ENCODE data around the gene AQP12B. TPM values are rescaled to one million over a fixed set of nuclear protein-coding genes. Genes with fewer than 3 reads are reported as not detected.
A peak's percentile ranks its signal among the peaks of the same experiment; 100 is the strongest.
"Not testable (repeated sequence)": the region's sequence is repeated elsewhere in the genome, so short reads cannot be mapped to it uniquely, and the experiment has no call there.

AQP12B gene
- total RNA-seq, 8 experiments from 2014 or later, result 0.05 to 0.52 (median 0.21) TPM; not detected in 1

DNA sequence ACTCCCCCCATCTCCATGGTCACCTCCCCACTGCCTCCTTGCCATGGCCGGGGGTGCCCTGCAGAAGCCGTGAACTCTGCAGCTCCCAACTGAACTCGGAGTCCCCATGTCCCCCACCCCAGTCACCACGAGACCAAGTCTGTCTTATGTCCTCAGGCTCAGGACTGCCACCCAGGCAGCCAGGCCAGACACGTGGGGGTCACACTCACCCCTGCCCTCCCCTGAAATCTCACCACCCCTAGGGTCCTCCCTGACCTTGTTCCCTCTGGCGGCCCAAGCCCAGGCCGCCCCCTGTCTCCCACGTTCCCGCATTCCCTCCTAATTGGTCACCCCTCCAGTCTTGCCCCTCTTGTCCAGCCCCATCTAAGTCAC, 19.9 kb upstream of the AQP12B start:
- H3K27ac ChIP-seq, result no peak overlapping the region
- in situ Hi-C loops (cut with MboI; ENCODE audit: low pct_unique_long_range_greater_than_20kb in 2 of 9, low sequenced_read_pairs in 9 of 9, unreplicated experiment in 9 of 9), result no loop called here
- 80% methylated on average over 1 of the region's 9 CpGs; no CpG with 5 or more reads in 9 of the 10 experiments for WGBS, 10 experiments
- H3K4me3 ChIP-seq, result no peak overlapping the region
- ATAC-seq (replicated peaks in 6 of 8), result no peak
- no peaks in the 10 kb centered on the region for H3K4me1 ChIP-seq (replicated peaks in 1 of 2)

DNA sequence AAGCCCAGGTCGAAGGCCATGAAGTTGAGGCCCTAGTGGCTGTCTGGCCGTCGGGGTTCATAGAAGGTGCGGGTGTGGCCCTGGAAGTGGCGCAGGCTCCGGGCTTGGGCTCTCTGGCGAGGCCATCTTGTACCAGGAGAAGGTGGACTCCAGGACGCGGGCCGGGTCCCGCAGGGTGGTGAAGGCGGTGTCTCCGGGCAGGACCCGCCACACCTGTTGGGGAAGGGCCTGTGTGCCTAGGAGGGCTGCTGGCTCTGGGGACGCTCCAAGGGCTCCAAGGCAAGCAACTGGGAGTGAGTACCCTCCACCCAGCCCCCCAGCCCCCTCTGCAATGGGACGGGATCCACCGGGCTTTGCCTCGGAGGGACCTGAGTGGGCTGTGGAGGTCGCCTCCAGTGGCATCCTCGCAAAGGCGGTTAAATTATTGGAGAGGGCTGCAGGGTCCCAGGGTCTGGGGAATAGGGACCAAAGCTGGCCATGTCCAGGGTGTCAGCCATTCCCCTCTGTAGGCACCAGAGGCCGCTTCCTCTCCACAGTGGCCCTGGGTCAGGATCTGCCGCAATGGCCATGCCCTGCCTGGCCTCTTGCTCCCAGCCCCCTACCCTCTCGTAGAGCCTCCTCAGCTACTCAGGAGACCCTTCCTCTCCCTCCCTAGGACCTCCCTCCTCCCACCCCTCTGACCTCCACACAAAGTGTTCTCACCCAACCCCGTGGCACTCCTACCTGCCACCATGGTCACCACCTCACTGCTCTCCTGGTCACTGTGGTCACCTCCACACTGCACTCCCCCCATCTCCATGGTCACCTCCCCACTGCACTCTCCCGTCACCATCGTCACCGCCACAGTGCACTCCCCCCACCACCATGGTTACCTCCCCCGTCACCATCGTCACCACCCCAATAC, 19.3 kb upstream of the AQP12B start:
- no peak overlapping the region for H3K27ac ChIP-seq
- no peak for ATAC-seq (replicated peaks in 6 of 8)
- in situ Hi-C loops (cut with MboI; ENCODE audit: low pct_unique_long_range_greater_than_20kb in 2 of 9, low sequenced_read_pairs in 9 of 9, unreplicated experiment in 9 of 9), result no loop called here
- whole genome bisulfite sequencing, 10 experiments, result no CpG with 5 or more reads among the region's 30 CpGs
- H3K4me1 ChIP-seq (replicated peaks in 1 of 2), result no peaks in the 10 kb centered on the region
- no peak overlapping the region for H3K4me3 ChIP-seq

GRCh38 chr2:240701091-240701735, 18.5 kb upstream of the AQP12B start:
- 60 to 85% methylated on average over 2 to 11 of the region's 67 CpGs; no CpG with 5 or more reads in 8 of the 10 experiments for WGBS, 10 experiments
- H3K4me1 ChIP-seq (replicated peaks in 1 of 2), result no peaks in the 10 kb centered on the region
- H3K4me3 ChIP-seq, result no peak overlapping the region
- in situ Hi-C loops (cut with MboI; ENCODE audit: low pct_unique_long_range_greater_than_20kb in 2 of 9, low sequenced_read_pairs in 9 of 9, unreplicated experiment in 9 of 9), result no loop called here
- ATAC-seq (replicated peaks in 6 of 8), result no peak
- H3K27ac ChIP-seq, result no peak overlapping the region

DNA sequence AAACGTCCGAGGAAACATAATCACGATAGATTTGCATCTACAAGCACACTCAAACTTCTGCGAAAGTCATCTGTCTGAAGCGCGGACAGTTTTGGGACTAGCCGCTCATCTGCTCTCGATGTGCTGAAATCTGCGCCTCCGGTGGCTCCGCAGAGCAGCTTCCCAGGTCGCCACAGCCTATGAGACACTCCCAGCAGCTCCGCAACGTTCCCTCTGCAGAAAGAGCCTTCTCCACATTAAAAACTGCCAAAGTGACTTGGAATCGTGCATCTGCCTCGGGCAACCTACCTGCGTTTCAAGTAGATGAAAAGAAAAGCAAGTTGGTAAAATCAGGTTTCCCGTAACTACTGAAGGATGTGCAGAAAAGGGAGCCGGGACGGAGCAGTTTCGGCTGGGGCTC, 17.9 kb upstream of the AQP12B start:
- WGBS, 10 experiments, result 65 to 95% (median 82%) methylated on average over 4 to 8 of the region's 21 CpGs; no CpG with 5 or more reads in 6 of the 10 experiments
- H3K4me3 ChIP-seq; ATAC-seq (replicated peaks in 6 of 8); in situ Hi-C loops (cut with MboI; ENCODE audit: low pct_unique_long_range_greater_than_20kb in 2 of 9, low sequenced_read_pairs in 9 of 9, unreplicated experiment in 9 of 9); H3K4me1 ChIP-seq (replicated peaks in 1 of 2); H3K27ac ChIP-seq: not testable (repeated sequence)

DNA sequence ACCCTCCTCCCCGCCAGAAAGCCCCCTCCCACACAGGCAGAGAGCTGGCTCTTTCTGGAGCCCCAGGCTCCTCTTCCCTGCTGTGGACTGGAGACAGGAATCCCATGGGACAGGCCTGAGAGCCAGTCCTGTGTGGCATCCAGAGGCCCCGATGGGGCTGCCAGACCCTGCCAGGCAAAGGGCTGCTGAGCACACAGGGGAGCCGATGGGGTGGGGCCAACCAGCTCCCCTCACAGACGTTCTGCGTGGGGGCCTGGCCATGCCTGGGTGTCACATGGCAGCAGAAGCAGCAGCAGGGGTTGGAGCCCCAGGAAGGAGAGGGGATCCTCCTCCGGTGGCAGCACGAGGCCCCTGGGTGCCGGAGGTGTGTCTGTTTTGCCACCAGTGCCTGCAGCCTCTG, 17.1 kb upstream of the AQP12B start:
- ATAC-seq (replicated peaks in 6 of 8), result peak in 6 of 8 experiments; percentile 6 to 73 (median 67)
- in situ Hi-C loops (cut with MboI; ENCODE audit: low pct_unique_long_range_greater_than_20kb in 2 of 9, low sequenced_read_pairs in 9 of 9, unreplicated experiment in 9 of 9); H3K27ac ChIP-seq; H3K4me1 ChIP-seq (replicated peaks in 1 of 2); H3K4me3 ChIP-seq: not testable (repeated sequence)
- no CpG with 5 or more reads among the region's 8 CpGs for WGBS, 10 experiments

- H3K4me3 ChIP-seq; H3K4me1 ChIP-seq (replicated peaks in 1 of 2); H3K27ac ChIP-seq; in situ Hi-C loops (cut with MboI; ENCODE audit: low pct_unique_long_range_greater_than_20kb in 2 of 9, low sequenced_read_pairs in 9 of 9, unreplicated experiment in 9 of 9): not testable (repeated sequence)
- peak; percentile 63 to 92 (median 72) for ATAC-seq (replicated peaks in 6 of 8)
- no CpG with 5 or more reads among the region's 33 CpGs for WGBS, 10 experiments
Observed at GRCh38 chr2:240698852-240699561, 16.3 kb upstream of the AQP12B start.

DNA sequence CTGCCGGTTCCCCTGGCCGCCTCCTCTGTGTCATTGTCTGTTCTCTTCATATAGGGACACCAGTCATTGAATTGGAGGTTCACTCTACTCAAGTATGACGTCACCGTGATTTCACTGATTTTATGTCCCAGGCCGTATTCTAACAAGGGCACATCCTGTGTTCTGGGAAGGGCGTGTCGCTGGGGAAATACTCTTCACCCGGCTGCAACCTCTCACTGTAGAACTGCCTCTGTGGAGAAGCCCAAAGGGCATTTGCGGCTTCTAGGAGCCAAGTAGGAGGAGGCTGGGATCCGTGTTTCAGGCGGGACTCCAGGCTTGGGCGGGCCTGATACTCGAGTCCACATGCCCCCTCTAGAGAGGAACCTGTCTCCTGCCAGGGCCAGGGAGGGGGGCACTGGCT, 13.8 kb upstream of the AQP12B start:
- in situ Hi-C loops (cut with MboI; ENCODE audit: low pct_unique_long_range_greater_than_20kb in 2 of 9, low sequenced_read_pairs in 9 of 9, unreplicated experiment in 9 of 9); H3K4me3 ChIP-seq; H3K27ac ChIP-seq; H3K4me1 ChIP-seq (replicated peaks in 1 of 2): not testable (repeated sequence)
- ATAC-seq (replicated peaks in 6 of 8), result peak in 4 of 8 experiments; percentile 11 to 31 (median 14)
- WGBS, 10 experiments, result no CpG with 5 or more reads among the region's 13 CpGs

DNA sequence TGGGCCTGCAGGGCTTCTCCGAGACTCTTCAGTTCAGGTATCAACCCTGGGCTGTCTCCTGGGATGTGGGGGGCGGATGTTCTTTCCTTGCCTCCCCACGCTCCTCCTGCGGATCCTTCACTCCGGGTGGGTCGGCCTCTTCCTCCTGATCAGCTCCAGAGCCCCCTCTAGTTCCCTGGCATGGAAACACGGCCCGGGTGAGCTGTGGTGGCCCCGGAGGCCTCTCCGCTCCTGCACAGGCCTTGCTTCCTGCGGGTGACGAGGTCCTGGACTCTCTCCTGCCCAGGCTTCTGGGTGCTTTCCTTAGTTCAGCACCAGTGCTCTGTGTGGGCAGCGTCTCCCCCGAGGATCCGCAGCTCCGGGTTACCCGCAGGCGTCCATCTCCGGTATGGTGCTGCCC, 12.9 kb upstream of the AQP12B start:
- H3K27ac ChIP-seq; H3K4me3 ChIP-seq; in situ Hi-C loops (cut with MboI; ENCODE audit: low pct_unique_long_range_greater_than_20kb in 2 of 9, low sequenced_read_pairs in 9 of 9, unreplicated experiment in 9 of 9); H3K4me1 ChIP-seq (replicated peaks in 1 of 2): not testable (repeated sequence)
- WGBS, 10 experiments, result no CpG with 5 or more reads among the region's 19 CpGs
- ATAC-seq (replicated peaks in 6 of 8), result peak in 1 of 8 experiments; percentile 42

DNA sequence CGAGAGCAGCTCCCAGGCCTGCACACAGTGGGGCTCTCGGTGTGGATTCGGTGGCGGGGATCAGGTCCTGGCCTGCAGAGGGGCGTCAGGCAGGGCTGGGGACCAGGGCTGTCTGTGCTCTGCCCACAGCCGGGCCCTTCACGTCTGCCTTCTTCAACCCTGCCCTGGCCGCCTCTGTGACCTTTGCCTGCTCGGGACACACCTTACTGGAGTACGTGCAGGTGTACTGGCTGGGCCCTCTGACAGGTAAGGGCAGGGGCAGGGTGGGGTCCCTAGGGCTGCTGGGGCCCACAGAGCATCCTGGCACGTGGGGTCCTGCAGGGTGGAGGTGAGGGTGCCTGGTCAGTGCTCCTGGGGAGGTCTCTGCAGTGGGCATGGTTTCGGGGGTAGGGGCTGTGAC, 11.6 kb upstream of the AQP12B start:
- H3K4me1 ChIP-seq (replicated peaks in 1 of 2); H3K27ac ChIP-seq; in situ Hi-C loops (cut with MboI; ENCODE audit: low pct_unique_long_range_greater_than_20kb in 2 of 9, low sequenced_read_pairs in 9 of 9, unreplicated experiment in 9 of 9); H3K4me3 ChIP-seq; ATAC-seq (replicated peaks in 6 of 8): not testable (repeated sequence)
- WGBS, 10 experiments, result no CpG with 5 or more reads among the region's 12 CpGs

DNA sequence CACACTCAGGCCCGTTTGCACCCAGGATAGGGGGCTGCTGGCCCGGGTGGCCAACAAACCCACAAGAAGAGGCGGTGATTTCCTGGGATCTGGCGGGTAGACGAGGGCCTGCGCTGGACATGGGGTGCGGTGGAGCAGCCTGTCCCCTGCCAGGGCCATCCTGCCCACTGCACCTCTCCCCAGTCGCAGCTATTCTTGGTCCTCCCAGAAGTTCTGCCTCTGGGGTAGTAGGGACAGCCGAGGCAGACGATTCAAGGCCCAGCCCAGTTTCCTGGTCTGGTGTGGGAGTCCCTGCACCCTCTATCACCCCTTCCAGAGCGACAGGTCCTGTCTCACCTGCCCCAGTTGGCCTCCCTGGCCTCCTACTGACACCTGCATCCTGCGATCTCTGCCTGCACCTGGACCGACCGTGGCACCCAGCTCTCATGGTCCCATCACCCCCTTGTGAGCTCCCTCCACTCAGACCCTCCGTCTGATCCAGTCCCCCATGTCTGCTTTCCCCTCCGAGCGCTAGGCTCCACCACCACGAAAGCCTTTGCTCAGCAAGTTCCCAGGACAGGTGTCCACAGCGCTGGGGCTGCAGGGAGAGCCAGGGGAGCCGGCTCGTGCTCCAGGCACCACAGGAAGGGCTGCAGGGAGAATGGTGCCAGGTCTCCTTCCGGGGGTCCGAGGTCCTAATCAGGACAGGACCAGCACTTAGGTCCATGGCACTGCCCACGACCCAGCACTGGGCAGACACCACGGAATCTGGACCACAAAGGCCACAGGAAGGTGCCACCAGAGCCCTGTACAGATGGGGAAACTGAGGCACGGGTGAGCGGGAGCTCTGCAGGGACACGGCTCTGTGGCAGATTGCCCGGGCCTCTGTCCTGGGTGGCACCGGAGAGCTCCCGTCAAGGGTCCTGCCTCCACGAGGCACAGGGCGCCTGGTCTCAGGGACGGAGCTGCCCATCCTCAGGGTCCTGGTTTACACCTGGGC, 10.2 kb upstream of the AQP12B start:
- in situ Hi-C loops (cut with MboI; ENCODE audit: low pct_unique_long_range_greater_than_20kb in 2 of 9, low sequenced_read_pairs in 9 of 9, unreplicated experiment in 9 of 9); H3K4me1 ChIP-seq (replicated peaks in 1 of 2); H3K27ac ChIP-seq; H3K4me3 ChIP-seq; ATAC-seq (replicated peaks in 6 of 8): not testable (repeated sequence)
- no CpG with 5 or more reads among the region's 34 CpGs for WGBS, 10 experiments

DNA sequence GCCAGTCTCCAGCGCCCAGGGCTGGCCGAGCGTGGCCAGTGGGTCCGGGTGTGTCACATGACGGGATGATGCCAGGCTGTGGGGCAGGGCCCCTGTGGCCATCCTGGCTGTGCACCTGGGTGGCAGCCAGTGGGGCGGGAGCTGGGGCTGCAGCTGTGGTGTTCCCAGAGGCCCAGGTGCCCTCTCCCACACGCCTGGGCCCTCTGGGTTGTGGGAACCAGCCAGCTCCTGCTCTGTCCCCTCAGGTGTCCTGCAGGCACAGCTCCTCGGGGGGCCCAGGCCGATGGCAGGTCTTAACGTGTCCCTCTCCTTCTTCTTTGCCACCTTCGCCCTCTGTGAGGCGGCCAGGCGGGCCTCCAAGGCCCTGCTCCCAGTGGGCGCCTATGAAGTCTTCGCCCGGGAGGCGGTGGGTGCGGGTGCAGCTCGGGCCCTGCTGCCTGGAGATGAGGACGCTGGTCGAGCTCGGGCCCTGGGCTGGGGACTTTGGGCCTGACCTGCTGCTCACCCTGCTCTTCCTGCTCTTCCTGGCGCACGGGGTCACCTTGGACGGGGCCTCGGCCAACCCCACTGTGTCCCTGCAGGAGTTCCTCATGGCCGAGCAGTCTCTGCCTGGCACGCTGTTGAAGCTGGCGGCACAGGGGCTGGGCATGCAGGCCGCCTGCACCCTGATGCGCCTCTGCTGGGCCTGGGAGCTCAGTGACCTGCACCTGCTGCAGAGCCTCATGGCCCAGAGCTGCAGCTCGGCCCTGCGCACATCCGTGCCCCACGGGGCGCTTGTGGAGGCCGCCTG, 9.1 kb upstream of the AQP12B start, which contains the start of gene AQP12A:
Gene AQP12A, plus strand, starts transcription at position 236 of the 790 bp plus-strand sequence. Its CDS starts 48 bp downstream, at position 284.
- H3K27ac ChIP-seq; ATAC-seq (replicated peaks in 6 of 8); H3K4me1 ChIP-seq (replicated peaks in 1 of 2); in situ Hi-C loops (cut with MboI; ENCODE audit: low pct_unique_long_range_greater_than_20kb in 2 of 9, low sequenced_read_pairs in 9 of 9, unreplicated experiment in 9 of 9); H3K4me3 ChIP-seq: not testable (repeated sequence)
- no CpG with 5 or more reads among the region's 37 CpGs for WGBS, 10 experiments

DNA sequence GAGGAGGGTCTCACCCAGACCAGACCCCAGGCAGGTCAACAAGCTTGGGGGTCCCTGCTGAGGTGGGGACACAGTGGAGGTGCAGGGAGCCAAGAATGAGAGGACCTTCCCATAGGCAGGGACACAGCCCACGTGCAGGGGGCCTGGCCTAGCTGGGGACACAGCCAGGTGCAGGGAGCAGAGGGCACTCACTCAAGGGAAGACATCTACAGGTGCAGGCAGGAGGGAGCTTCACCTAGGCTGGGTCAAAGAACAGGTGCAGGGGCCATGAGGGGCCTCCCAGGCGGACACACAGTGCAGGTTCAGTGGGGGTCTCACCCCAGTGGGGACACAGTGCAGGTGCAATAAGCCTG, 8.4 kb upstream of the AQP12B start:
- H3K4me3 ChIP-seq; H3K4me1 ChIP-seq (replicated peaks in 1 of 2); H3K27ac ChIP-seq; ATAC-seq (replicated peaks in 6 of 8); in situ Hi-C loops (cut with MboI; ENCODE audit: low pct_unique_long_range_greater_than_20kb in 2 of 9, low sequenced_read_pairs in 9 of 9, unreplicated experiment in 9 of 9): not testable (repeated sequence)
- whole genome bisulfite sequencing, 10 experiments, result no CpG with 5 or more reads among the region's 2 CpGs

Measured in motor neuron (in vitro differentiated cells).